GM21390 (cell line): Measurements from ENCODE around the gene ODF4.
"Not testable (repeated sequence)": the region's sequence is repeated elsewhere in the genome, so short reads cannot be mapped to it uniquely, and the experiment has no call there.

Source experiments
- ATAC-seq: cut with Tn5 transposase; IDR thresholded peaks from one replicate; pipeline ENCODE4 v1.9.1; 2021; ENCODE audit not compliant: unreplicated experiment

The ODF4 gene

GRCh38 chr17:8393470-8394231 is 54.0 kb downstream of the ODF4 start:
- ATAC-seq: no peak

GRCh38 chr17:8394497-8394896 is 54.9 kb downstream of the ODF4 start:
- not testable (repeated sequence) for ATAC-seq
